ENCODE results near the gene RNF34.

The RNF34 gene

DNA sequence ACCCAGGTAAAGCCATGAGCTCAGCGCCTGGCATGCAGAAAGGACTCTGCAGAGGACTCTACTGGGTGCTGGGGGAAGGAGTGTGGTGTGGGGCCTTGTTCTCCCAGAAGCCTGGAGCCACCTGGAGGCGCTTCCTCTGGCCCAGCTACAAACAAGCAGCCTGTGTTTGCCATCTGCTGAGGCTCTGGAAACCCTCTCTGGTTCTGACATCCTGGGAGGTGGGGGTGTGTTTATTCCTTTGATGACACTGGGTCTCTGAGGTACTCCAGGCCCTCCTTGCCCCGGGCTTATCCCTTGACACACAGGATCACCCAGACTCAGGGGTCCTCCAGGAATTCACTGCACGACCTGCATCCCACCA is 44.9 kb downstream of the RNF34 start:
- H3K4me1 ChIP-seq (ENCODE audit: control insufficient read depth, insufficient read depth, low read length) = peaks cover 12% of the 10 kb centered on the region
- peak overlapping the region; percentile 72 for H3K27ac ChIP-seq (ENCODE audit: low read depth, low read length)
- H3K27me3 ChIP-seq (ENCODE audit: control insufficient read depth, insufficient read depth, low read length) = no peaks in the 10 kb centered on the region
- H3K36me3 ChIP-seq (ENCODE audit: control insufficient read depth, insufficient read depth, low read length) = peaks cover 17% of the 10 kb centered on the region
- no peak overlapping the region for H3K9ac ChIP-seq (ENCODE audit: low read length)
- no peak overlapping the region for H3K4me3 ChIP-seq (ENCODE audit: low read length)

DNA sequence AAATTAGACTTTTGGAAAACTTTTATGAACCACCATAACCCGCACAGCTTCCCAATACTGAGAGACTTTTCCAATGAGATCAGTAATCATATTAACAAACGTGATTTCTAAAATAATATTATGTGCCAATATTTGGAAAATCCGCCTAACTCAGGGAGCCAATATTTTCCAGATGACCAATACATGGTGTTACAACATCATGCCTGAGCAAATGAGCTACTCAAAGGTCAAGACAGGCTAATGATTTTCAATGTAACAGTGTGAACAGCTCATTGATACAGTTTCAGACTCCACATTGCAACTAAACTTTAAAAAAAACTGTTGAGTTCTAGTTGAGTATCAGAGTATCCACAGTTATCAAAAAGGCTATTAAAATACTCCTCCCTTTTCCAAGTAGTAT is 46.8 kb downstream of the RNF34 start:
- Histone ChIP-seq H3K27me3 (ENCODE audit: control insufficient read depth, insufficient read depth, low read length) (no peaks in the 10 kb centered on the region), H3K36me3 (ENCODE audit: control insufficient read depth, insufficient read depth, low read length) (peaks cover 5% of the 10 kb centered on the region), H3K27ac (ENCODE audit: low read depth, low read length) (no peak overlapping the region), H3K9ac (ENCODE audit: low read length) (no peak overlapping the region), H3K4me3 (ENCODE audit: low read length) (no peak overlapping the region), H3K4me1 (ENCODE audit: control insufficient read depth, insufficient read depth, low read length) (peaks cover 12% of the 10 kb centered on the region)

DNA sequence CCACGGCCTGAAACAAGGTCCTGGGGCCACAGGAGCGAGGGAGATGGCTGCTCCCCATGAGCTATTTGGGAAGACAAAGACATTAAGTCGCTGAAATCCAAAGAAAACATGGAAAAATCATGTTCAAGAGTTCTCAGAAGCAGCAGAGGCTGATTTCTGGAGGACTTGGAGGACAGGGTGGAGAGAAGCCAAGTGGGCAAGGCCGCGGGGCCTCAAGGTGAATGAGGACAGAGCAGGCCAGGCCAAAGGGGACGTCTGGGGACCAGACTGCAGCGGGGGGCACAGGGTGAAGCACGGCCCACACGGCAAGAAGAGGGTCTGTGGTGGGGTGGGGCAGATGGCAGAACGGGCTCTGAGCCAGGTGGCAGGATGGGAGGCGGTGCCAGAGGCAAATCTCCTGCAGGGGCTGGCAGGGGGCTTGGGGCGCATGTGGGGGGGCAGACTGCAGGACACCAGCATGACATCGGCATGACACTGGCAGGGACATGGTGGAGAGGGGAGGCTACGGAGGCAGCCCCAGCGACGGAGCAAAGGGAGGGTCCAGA is 48.9 kb downstream of the RNF34 start:
- no peaks in the 10 kb centered on the region for H3K27me3 ChIP-seq (ENCODE audit: control insufficient read depth, insufficient read depth, low read length)
- H3K9ac ChIP-seq (ENCODE audit: low read length) = no peak overlapping the region

DNA sequence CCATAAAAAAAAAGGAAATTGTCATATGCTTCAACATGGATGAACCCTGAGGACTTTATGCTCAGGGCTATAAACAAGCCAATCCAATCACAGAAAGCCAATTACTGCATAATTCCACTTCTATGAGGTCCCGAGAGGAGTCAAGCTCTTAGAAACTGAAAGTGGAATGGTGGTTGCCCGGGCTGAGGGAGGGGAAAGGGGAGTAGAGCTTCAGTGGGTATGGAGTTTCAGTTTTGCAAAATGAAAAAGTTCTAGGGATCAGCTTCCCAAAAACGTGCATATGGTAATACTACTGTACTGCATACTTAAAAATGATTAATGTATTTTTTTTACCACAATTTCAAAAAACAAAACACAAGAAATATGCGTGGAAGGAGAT is 52.0 kb downstream of the RNF34 start:
- Histone ChIP-seq H3K4me3 (ENCODE audit: low read length) (peak overlapping the region; percentile 58), H3K27me3 (ENCODE audit: control insufficient read depth, insufficient read depth, low read length) (no peaks in the 10 kb centered on the region), H3K4me1 (ENCODE audit: control insufficient read depth, insufficient read depth, low read length) (peaks cover 2% of the 10 kb centered on the region), H3K9ac (ENCODE audit: low read length) (no peak overlapping the region), H3K36me3 (ENCODE audit: control insufficient read depth, insufficient read depth, low read length) (peaks cover 2% of the 10 kb centered on the region), H3K27ac (ENCODE audit: low read depth, low read length) (peak overlapping the region; percentile 45)

More for the DNA sequence above, 48.9 kb downstream of the RNF34 start:
- no peak overlapping the region for H3K27ac ChIP-seq (ENCODE audit: low read depth, low read length)
- peaks cover 5% of the 10 kb centered on the region for H3K4me1 ChIP-seq (ENCODE audit: control insufficient read depth, insufficient read depth, low read length)
- H3K36me3 ChIP-seq (ENCODE audit: control insufficient read depth, insufficient read depth, low read length) = peaks cover 2% of the 10 kb centered on the region
- H3K4me3 ChIP-seq (ENCODE audit: low read length) = no peak overlapping the region

DNA sequence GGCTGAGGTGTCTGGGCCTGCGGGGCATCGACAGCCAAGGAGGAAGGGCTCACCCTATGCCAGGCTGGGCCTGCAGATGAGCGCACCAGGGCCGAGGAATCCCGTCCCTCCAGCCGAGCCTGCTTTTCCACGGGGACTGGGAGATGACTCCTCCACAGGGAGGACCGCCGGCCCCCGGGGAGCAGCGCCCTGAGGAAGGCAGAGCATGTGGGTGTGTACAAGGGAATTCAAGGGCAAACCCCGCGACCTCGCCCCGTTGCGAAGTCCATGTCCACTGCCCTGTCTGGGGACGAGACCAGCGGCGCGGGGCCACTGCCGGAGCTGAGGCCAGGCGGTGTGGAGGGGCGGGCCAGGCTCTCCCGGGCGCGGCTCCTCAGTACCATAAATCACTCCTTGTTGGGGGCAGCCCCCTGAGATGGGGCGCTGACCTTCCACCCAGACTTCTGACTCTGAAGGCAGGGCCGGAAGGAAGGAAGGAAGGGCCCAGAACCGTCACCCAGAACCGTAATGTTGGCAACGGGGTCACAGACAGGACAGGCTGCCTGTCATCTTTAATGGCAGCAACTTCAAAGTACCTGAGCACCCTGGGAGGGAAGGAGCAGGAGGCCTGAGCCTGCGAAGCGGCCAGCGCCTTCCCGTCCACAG is 52.5 kb downstream of the RNF34 start:
- H3K4me3 ChIP-seq (ENCODE audit: low read length) = peak overlapping the region; percentile 58
- no peaks in the 10 kb centered on the region for H3K27me3 ChIP-seq (ENCODE audit: control insufficient read depth, insufficient read depth, low read length)
- peaks cover 2% of the 10 kb centered on the region for H3K36me3 ChIP-seq (ENCODE audit: control insufficient read depth, insufficient read depth, low read length)
- no peak overlapping the region for H3K27ac ChIP-seq (ENCODE audit: low read depth, low read length)
- no peak overlapping the region for H3K9ac ChIP-seq (ENCODE audit: low read length)
- H3K4me1 ChIP-seq (ENCODE audit: control insufficient read depth, insufficient read depth, low read length) = peaks cover 2% of the 10 kb centered on the region

DNA sequence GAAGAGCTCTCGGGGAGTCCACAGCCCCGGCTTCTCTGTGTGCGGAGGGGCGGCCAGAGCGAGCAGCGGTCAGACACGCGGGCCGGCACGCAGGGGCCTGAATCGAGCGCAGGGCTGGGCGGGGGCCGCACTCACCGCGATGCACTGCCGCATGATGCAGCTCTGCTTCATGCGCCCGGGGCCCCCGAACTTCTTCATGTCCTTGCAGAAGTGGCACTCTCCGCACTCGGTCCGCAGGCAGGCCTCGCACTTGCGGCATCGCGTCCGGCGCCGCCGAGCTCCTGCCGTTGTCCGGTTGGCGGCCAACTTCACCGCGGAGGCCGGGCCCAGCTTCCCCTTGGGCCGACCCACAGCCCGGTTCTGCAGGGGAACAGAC is 53.1 kb downstream of the RNF34 start:
- Histone ChIP-seq H3K27ac (ENCODE audit: low read depth, low read length) (no peak overlapping the region), H3K27me3 (ENCODE audit: control insufficient read depth, insufficient read depth, low read length) (no peaks in the 10 kb centered on the region), H3K9ac (ENCODE audit: low read length) (no peak overlapping the region), H3K36me3 (ENCODE audit: control insufficient read depth, insufficient read depth, low read length) (peaks cover 2% of the 10 kb centered on the region), H3K4me3 (ENCODE audit: low read length) (no peak overlapping the region), H3K4me1 (ENCODE audit: control insufficient read depth, insufficient read depth, low read length) (peaks cover 2% of the 10 kb centered on the region)

DNA sequence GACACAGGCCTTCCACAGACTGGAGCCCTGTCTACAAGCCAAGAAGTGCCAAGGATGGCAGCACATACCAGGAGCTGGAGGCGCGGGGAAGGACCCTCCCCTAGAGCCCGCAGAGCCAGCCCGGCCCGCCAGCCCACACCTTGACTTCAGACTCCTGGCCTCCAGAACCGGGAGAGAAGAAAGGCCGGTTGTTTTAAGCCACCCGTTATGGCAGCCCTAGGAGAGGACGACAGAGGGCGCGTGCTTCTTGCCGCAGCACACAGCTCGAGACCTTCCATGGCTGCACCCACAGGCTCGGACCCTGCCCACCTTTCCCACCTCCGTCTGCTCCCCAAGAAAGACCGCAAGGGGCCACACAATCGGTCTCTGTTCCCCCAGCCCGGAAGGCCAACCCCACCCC is 53.7 kb downstream of the RNF34 start:
- H3K27me3 ChIP-seq (ENCODE audit: control insufficient read depth, insufficient read depth, low read length) = no peaks in the 10 kb centered on the region

DNA sequence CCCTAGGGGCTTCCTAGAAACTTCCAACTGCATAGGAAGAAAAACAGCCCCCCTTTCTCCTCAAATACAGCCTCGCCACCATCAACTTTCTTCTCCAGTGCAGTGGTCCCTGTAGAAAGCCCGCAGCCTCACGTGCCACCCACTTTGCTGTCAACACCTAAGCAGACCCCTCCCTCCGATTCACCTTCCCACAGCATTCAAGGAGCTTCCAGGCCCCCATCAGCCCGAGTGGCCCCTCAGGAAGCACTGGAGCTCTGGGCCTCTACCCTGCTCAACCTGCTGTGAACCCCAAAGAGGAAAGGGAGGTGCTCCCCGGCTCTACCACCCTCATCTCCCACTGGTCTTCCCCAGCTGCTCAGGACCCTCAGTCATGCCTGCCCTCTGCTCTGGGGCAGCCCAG is 55.0 kb downstream of the RNF34 start:
- H3K9ac ChIP-seq (ENCODE audit: low read length) = no peak overlapping the region
- H3K4me1 ChIP-seq (ENCODE audit: control insufficient read depth, insufficient read depth, low read length) = peaks cover 2% of the 10 kb centered on the region
- H3K27ac ChIP-seq (ENCODE audit: low read depth, low read length) = no peak overlapping the region
- no peak overlapping the region for H3K4me3 ChIP-seq (ENCODE audit: low read length)
- H3K36me3 ChIP-seq (ENCODE audit: control insufficient read depth, insufficient read depth, low read length) = no peaks in the 10 kb centered on the region
- H3K27me3 ChIP-seq (ENCODE audit: control insufficient read depth, insufficient read depth, low read length) = no peaks in the 10 kb centered on the region

More for the DNA sequence above, 53.7 kb downstream of the RNF34 start:
- no peak overlapping the region for H3K4me3 ChIP-seq (ENCODE audit: low read length)
- H3K36me3 ChIP-seq (ENCODE audit: control insufficient read depth, insufficient read depth, low read length) = peaks cover 2% of the 10 kb centered on the region
- H3K4me1 ChIP-seq (ENCODE audit: control insufficient read depth, insufficient read depth, low read length) = peaks cover 2% of the 10 kb centered on the region
- no peak overlapping the region for H3K27ac ChIP-seq (ENCODE audit: low read depth, low read length)
- no peak overlapping the region for H3K9ac ChIP-seq (ENCODE audit: low read length)

DNA sequence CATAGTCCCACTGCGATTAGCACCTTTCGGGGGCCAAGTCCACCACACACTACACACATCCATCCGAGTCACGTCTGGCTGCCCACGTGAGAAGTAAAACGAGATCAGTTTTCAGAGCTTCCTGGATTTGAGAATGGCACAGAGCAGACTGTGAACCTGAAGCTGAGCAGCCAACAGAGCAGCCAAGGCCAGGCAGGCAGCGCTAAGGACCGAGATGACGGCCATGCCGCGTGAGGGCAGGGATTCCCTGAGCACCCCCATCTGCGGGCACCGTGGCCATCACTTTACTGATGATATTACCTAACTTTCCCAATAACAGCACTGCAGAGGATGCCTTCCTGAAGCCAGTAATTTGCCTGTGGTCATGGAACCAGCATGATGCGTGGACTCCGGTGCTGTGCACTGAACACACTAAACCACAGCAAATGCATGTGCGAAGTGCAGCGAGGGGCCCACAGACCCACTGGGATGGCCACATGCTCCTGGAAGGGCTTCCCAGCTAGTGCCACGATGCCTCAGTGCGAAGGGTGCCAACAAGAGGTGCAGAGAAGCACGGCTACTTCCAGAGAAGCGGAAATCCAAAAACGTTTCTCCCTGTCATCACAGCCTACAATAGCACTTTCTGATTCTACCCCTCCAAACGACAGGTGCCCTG is 56.0 kb downstream of the RNF34 start:
- Histone ChIP-seq H3K9ac (ENCODE audit: low read length) (no peak overlapping the region), H3K27ac (ENCODE audit: low read depth, low read length) (no peak overlapping the region), H3K27me3 (ENCODE audit: control insufficient read depth, insufficient read depth, low read length) (no peaks in the 10 kb centered on the region), H3K36me3 (ENCODE audit: control insufficient read depth, insufficient read depth, low read length) (no peaks in the 10 kb centered on the region), H3K4me1 (ENCODE audit: control insufficient read depth, insufficient read depth, low read length) (peaks cover 2% of the 10 kb centered on the region), H3K4me3 (ENCODE audit: low read length) (no peak overlapping the region)

DNA sequence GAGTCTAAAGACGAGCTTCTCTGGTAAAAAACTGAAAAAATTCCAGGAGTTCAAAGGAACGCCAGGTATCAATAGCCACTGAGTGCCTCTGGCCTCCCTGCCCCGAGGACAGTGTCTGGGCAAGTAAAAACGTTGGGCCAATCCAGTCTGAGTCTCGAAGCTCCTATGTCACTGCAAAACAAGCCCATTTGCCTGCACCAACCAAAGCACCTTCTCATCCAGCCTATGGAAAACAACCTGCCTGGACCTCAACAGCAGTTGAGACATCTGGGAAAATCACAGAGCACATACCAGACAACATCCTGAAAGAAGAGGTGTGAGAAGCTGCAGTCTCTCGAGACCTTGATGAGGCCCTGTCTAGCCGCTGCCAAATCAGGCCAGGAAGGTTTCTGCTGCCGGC is 56.6 kb downstream of the RNF34 start:
- Histone ChIP-seq H3K9ac (ENCODE audit: low read length) (no peak overlapping the region), H3K27ac (ENCODE audit: low read depth, low read length) (no peak overlapping the region), H3K36me3 (ENCODE audit: control insufficient read depth, insufficient read depth, low read length) (no peaks in the 10 kb centered on the region), H3K4me1 (ENCODE audit: control insufficient read depth, insufficient read depth, low read length) (peaks cover 2% of the 10 kb centered on the region), H3K27me3 (ENCODE audit: control insufficient read depth, insufficient read depth, low read length) (no peaks in the 10 kb centered on the region), H3K4me3 (ENCODE audit: low read length) (no peak overlapping the region)

DNA sequence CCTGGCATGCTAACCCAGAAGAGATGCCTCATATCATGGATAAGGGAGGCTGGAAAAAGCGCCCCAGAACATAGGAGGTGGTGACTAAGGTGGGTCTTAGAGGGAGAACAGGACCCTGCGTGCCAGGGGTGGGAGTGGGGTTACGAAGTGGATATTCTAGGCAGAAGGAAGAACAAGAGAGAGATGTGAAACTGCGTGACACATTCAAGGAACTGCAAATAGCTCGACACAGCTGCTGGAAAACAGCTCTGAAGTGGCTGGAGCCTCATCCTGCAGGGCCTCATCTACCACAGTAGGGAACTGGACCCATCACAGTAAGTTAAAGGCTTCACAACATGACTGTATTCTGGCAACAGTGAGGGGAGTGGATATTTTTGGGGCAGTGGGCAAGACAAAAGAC is 61.1 kb downstream of the RNF34 start:
- no peak overlapping the region for H3K4me3 ChIP-seq (ENCODE audit: low read length)
- H3K9ac ChIP-seq (ENCODE audit: low read length) = no peak overlapping the region
- H3K27me3 ChIP-seq (ENCODE audit: control insufficient read depth, insufficient read depth, low read length) = no peaks in the 10 kb centered on the region
- no peaks in the 10 kb centered on the region for H3K36me3 ChIP-seq (ENCODE audit: control insufficient read depth, insufficient read depth, low read length)
- no peak overlapping the region for H3K27ac ChIP-seq (ENCODE audit: low read depth, low read length)
- peaks cover 2% of the 10 kb centered on the region for H3K4me1 ChIP-seq (ENCODE audit: control insufficient read depth, insufficient read depth, low read length)

DNA sequence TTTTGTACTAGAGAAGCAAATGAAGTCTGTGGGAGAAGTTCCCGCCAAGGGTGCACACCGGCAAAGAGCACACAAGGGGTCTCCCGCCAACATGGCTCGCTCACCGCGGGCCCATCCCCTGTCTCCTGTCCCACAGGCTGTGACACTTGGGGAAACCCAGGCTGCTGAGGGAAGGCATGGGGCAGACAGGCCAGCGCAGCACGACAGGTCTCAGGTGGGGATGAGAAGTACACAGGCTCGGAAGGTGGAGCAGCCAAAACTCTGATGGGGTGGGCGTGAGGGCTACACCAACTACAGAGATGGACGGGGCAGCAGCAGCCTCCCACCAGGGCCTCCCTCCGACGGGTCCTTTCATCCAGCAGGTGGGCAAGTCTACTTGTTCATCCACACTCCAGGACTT is 64.4 kb downstream of the RNF34 start:
- H3K9ac ChIP-seq (ENCODE audit: low read length) = no peak overlapping the region
- no peaks in the 10 kb centered on the region for H3K27me3 ChIP-seq (ENCODE audit: control insufficient read depth, insufficient read depth, low read length)
- no peak overlapping the region for H3K4me3 ChIP-seq (ENCODE audit: low read length)
- no peaks in the 10 kb centered on the region for H3K36me3 ChIP-seq (ENCODE audit: control insufficient read depth, insufficient read depth, low read length)
- no peak overlapping the region for H3K27ac ChIP-seq (ENCODE audit: low read depth, low read length)
- H3K4me1 ChIP-seq (ENCODE audit: control insufficient read depth, insufficient read depth, low read length) = peaks cover 2% of the 10 kb centered on the region

Measured in rectal smooth muscle tissue (tissue), 1 donor.